ENCODE data around the gene CDKN2C. TPM values are rescaled to one million over a fixed set of nuclear protein-coding genes. Genes with fewer than 3 reads are reported as not detected.

Gene CDKN2C
- total RNA-seq, 1 donor from 2014 or later, result 0.26 TPM

DNA sequence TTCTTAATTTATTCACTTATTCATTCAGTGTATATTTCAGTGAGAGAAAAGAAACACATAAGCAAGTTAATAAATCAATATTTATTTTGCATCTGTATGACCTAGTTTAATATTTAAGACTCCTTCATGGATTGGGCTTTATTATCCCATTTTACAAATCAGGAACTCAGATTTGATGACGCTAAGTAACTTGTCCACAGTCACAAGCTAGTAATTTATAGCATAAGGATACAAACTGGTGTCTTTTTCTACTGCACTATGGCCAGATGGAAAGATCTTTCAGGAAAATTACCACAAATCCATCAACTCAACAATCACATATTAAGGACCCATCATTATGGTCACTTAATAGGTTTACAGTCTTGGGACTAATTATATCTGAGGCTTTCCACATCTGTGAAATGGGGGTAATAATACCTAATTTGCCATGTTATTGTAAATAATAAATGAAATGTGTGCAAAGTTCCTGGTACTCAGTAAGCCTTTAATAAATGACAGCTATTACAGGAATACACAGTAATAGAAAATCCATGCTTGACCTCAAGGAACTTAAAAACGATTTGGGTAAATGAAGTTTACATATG, 13.3 kb downstream of the CDKN2C start:
- H3K36me3 Mint-ChIP-seq (ENCODE audit: insufficient read depth), result no peaks in the 10 kb centered on the region
- no peak for DNase-seq (ENCODE audit: low spot score, unreplicated experiment)
- H3K27ac Mint-ChIP-seq, result no peak overlapping the region
- H3K4me1 Mint-ChIP-seq (ENCODE audit: low read depth), result no peaks in the 10 kb centered on the region
- H3K4me3 Mint-ChIP-seq (ENCODE audit: low read depth), result no peak overlapping the region
- no peaks in the 10 kb centered on the region for H3K9me3 Mint-ChIP-seq (ENCODE audit: low read depth)
- peaks cover 76% of the 10 kb centered on the region for H3K27me3 Mint-ChIP-seq
- TF ChIP-seq, protein P1, sequence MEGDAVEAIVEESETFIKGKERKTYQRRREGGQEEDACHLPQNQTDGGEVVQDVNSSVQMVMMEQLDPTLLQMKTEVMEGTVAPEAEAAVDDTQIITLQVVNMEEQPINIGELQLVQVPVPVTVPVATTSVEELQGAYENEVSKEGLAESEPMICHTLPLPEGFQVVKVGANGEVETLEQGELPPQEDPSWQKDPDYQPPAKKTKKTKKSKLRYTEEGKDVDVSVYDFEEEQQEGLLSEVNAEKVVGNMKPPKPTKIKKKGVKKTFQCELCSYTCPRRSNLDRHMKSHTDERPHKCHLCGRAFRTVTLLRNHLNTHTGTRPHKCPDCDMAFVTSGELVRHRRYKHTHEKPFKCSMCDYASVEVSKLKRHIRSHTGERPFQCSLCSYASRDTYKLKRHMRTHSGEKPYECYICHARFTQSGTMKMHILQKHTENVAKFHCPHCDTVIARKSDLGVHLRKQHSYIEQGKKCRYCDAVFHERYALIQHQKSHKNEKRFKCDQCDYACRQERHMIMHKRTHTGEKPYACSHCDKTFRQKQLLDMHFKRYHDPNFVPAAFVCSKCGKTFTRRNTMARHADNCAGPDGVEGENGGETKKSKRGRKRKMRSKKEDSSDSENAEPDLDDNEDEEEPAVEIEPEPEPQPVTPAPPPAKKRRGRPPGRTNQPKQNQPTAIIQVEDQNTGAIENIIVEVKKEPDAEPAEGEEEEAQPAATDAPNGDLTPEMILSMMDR (IDR thresholded peaks at IDR 0.05; ENCODE audit: unreplicated experiment), result no peak

DNA sequence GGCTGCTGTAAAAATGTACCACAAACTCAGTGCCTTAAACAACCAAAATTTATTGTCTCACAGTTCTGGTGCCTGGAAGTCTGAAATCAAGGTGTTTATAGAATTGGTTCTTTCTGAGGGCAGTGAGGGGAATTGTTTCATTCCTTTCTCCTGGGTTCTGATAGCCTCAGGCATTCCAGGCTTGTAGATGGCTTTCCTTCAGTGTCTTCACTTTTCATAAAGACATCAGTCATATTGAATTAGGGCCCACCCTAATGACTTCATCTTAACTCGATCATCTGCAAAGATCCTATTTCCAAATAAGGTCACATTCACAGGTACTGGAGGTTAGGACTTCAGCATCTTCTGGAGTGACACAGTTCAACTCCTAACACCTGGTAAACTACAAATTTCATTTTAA, 15.0 kb downstream of the CDKN2C start:
- TF ChIP-seq, protein P1 (IDR thresholded peaks at IDR 0.05; ENCODE audit: unreplicated experiment), result no peak
- no peaks in the 10 kb centered on the region for H3K4me1 Mint-ChIP-seq (ENCODE audit: low read depth)
- peaks cover 61% of the 10 kb centered on the region for H3K27me3 Mint-ChIP-seq
- H3K9me3 Mint-ChIP-seq (ENCODE audit: low read depth), result no peaks in the 10 kb centered on the region
- no peak overlapping the region for H3K27ac Mint-ChIP-seq
- no peak for DNase-seq (ENCODE audit: low spot score, unreplicated experiment)
- H3K4me3 Mint-ChIP-seq (ENCODE audit: low read depth), result no peak overlapping the region
- H3K36me3 Mint-ChIP-seq (ENCODE audit: insufficient read depth), result no peaks in the 10 kb centered on the region

DNA sequence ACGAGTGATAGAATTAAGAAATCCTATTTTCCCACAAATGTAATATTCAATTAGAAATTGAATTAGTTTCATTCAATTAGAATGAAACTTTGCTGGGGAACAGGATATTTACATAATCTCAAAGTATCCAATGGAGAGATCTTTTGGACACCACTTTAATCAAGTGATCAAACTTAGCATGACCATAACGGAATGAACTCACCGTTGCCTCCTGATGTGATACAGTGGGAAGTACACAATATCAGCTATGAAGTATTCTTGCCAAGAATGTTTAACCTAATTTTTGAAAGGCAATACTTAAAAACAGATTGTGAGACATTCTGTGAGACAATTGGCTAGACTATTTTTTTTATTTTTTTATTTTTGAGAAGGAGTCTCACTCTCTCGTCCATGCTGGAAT, 16.6 kb downstream of the CDKN2C start:
- Mint-ChIP-seq H3K9me3 (ENCODE audit: low read depth) (no peaks in the 10 kb centered on the region), H3K4me1 (ENCODE audit: low read depth) (no peaks in the 10 kb centered on the region)

DNA sequence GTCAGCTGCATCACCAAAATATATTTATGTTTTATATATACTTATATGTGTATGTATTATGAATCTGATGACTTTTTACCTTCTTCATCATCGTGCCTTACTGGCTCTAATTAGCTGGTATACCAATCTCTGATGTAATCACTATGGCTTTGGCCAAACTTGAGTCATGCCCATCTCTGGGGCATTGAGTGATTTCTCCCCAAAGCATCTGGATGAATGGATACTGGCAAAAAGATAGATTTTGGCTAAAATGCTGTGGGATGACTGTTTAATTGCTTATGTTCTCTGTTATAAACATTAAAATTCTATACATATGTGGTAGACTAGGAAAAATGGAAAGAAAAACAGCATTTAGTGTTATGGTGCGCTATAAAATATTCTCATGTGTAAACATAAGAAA, 19.6 kb downstream of the CDKN2C start:
- TF ChIP-seq, protein P1 (IDR thresholded peaks at IDR 0.05; ENCODE audit: unreplicated experiment), result no peak
- H3K4me1 Mint-ChIP-seq (ENCODE audit: low read depth), result no peaks in the 10 kb centered on the region
- H3K9me3 Mint-ChIP-seq (ENCODE audit: low read depth), result no peaks in the 10 kb centered on the region
- DNase-seq (ENCODE audit: low spot score, unreplicated experiment), result no peak
- H3K27ac Mint-ChIP-seq, result no peak overlapping the region
- H3K4me3 Mint-ChIP-seq (ENCODE audit: low read depth), result no peak overlapping the region
- peaks cover 23% of the 10 kb centered on the region for H3K27me3 Mint-ChIP-seq
- no peaks in the 10 kb centered on the region for H3K36me3 Mint-ChIP-seq (ENCODE audit: insufficient read depth)

More for the DNA sequence above, 16.6 kb downstream of the CDKN2C start:
- no peak overlapping the region for H3K27ac Mint-ChIP-seq
- H3K27me3 Mint-ChIP-seq, result peaks cover 50% of the 10 kb centered on the region
- TF ChIP-seq, protein P1 (IDR thresholded peaks at IDR 0.05; ENCODE audit: unreplicated experiment), result no peak
- H3K36me3 Mint-ChIP-seq (ENCODE audit: insufficient read depth), result no peaks in the 10 kb centered on the region
- no peak overlapping the region for H3K4me3 Mint-ChIP-seq (ENCODE audit: low read depth)
- DNase-seq (ENCODE audit: low spot score, unreplicated experiment), result no peak

DNA sequence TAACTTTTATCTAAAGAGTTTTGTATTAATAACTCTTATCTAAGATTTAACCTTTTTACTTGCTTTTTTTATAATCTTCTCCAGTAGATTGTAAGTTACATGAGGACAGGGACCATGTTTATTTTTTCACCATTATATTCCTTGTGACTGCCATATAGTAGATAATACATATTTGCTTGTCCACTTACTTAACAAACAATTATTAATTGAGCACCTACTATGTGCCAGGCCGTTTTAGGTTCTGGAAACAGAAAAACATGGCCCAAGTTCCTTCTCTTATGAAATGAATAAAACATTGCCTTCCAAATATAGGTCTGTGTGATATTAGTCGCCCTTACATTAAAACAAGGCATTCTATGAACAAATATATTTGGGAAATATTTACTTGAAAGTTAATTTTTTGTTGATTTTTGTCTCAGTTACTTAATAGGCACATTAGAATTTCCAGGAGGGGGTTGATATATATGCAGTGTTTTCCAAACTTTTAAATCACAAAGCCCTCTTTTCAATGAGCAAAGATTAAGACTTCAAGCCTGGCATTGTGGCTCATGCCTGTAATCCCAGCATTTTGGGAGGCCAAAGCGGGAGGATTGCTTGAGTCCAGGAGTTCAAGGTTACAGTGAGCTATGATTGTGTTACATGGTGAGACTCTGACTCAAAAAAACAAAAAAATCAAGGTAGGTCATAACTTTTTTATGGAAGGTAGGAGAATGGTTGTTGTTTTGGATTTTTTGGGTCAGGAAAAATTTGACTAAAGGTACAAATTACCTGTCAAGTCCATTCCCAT, 22.7 kb downstream of the CDKN2C start:
- H3K27me3 Mint-ChIP-seq, result peaks cover 10% of the 10 kb centered on the region
- H3K27ac Mint-ChIP-seq, result no peak overlapping the region
- no peaks in the 10 kb centered on the region for H3K4me1 Mint-ChIP-seq (ENCODE audit: low read depth)
- no peaks in the 10 kb centered on the region for H3K36me3 Mint-ChIP-seq (ENCODE audit: insufficient read depth)
- TF ChIP-seq, protein P1 (IDR thresholded peaks at IDR 0.05; ENCODE audit: unreplicated experiment), result no peak
- H3K9me3 Mint-ChIP-seq (ENCODE audit: low read depth), result no peaks in the 10 kb centered on the region
- no peak for DNase-seq (ENCODE audit: low spot score, unreplicated experiment)
- no peak overlapping the region for H3K4me3 Mint-ChIP-seq (ENCODE audit: low read depth)

Measured in progenitor cell of endocrine pancreas (in vitro differentiated cells).